GM19395 (cell line): ENCODE measurements around the gene MIOX.

Experiments used
- ATAC-seq: cut with Tn5 transposase; IDR thresholded peaks from one replicate; pipeline ENCODE4 v1.9.1; 2021; ENCODE audit warnings: mild to moderate bottlenecking, moderate library complexity; ENCODE audit not compliant: unreplicated experiment

The MIOX gene

DNA sequence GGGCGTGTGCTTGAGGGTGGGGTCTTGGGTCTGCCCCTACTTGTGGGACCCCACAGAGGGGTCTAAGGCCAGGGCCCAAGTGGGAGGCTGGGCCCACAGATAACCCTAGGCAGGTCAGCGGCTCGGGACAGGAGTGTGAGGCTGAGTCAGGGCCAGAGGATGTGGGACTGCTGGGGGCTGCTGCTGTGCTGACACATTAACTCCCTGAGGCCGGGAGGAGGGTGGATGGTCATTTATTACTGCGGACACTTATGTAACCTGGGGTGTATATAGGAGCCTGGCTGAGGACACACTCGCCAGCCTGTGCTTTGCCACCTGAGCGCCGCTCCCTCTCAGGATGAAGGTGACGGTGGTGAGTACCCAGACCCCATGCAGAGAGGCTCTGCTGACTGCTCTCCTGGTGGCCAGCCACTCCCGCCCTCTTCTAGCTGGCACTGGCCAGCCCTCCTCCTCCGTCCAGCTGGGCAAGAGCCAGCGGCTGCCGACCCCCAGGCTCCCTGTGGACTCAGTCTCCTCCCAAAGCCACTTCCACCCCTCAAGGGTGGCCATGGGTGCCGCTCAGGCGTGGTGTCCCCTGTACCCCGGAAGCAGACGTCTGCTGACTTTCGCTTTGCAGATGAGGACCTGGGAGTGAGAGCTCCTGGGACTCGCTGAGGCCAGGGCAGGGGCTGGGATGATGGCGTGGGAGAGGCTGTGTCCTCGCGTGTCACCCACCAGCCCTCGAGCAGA is at the start of gene MIOX:
MIOX (plus strand) TSS at position 299 of the 729 bp plus-strand sequence; CDS start at position 338, 39 bp downstream.
- ATAC-seq: no peak

DNA sequence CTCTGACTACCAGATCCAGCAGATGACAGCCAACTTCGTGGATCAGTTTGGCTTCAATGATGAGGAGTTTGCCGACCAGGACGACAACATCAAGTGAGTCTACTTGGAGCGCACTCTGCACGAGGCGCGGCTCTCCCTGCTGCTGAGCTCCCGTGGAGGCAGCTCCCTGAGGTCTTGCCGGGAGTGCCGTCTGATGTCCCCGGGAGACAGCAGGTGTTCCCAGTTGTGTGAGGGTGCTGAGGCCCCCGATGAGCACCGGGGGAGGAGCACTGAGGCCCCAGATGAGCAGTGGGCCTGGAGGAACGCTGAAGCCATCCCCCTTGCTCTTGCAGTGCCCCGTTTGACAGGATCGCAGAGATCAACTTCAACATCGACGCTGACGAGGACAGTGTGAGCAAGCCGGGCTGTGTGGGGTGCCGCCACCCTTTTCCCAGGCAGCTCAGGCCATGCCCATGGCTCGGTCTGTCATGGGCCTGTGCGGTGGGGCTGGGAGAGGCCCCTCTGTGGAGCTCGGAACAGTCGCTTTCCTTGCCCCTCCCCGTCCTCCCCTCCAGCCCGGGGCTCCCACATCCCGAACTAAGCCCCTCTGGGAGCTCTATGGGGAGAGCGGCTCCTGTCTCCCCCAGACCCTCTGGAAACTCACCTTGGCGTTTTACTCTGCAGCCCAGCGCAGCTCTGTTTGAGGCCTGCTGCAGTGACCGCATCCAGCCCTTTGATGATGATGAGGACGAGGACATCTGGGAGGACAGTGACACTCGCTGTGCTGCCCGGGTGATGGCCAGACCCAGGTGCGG is 49.0 kb upstream of the MIOX start:
- no peak for ATAC-seq

GRCh38 chr22:50438305-50439275 is 48.1 kb upstream of the MIOX start:
- no peak for ATAC-seq

DNA sequence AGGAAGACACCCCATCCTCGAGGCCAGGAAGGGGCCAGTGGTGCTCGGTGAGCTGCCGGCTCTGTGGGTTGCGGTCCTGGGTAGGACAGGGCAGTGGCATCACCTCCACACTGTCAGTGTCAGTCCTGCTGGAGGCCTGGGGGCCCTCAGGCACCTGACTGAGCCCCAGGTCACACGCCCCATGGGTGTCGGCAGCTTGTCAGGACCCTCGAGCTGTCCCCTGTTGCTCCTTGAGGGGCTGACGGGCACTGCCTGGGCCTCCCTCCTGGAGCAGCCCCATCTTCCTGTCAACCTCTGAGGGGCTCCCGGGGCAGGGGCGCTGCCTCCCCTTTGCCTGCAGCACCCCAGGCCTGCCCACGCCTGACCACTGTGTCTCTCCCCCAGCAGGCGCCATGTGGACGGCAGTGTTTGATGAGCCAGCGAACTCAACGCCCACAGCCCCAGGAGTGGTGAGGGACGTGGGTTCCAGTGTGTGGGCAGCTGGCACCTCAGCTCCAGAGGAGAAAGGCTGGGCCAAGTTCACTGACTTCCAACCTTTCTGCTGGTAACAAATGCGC is 47.3 kb upstream of the MIOX start:
- ATAC-seq: no peak

DNA sequence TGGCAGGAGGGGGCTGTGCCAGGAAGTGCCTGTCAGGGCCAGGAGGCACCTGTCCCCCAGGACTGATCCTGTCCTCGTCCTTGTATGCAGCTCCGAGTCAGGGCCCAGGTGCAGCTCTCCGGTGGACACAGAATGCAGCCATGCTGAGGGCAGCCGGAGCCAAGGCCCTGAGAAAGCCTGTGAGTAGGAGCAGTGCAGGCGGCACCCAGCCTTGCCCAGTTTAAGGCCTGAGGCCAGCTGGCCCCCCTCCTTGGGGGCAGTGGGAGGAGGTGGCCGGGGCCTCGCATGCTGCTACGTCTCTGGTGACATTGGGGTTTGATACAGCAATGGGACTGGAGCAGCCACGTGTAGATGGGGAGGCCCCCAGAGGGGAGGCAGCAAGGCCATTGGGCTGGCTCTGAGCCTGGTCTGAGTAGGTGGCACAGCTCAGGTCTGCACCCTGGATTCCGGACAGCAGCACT is 46.8 kb upstream of the MIOX start:
- no peak for ATAC-seq

DNA sequence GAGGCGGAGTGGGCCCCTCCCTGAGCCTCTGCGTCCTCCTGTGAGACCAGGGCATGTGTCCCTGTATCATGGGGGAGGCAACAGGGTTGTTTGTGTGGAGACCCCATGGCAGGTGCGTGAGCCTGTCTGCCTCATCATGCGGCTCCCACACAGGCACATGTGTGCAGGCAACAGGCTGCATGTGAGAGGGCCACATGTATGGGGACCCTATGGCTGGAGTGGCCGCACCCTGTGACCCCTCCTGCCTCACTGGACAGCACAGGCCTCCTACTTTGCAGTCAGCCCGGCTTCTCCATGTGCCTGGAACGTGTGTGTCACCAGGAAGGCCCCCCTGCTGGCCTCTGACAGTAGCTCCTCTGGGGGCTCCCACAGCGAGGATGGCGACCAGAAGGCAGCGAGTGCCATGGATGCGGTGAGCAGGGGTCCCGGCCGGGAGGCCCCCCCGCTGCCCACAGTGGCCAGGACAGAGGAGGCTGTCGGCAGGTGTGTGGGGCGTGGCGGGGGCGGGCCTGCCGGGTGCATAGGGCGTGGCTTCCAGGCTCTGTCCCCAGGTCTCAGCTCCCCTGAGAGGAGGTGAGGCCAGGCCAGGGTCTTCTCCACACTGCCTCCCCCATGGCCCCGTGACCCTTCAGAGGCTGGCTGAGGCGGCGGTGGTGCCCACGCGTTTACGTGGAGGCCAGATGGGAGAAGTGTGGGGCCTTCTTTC is 46.0 kb upstream of the MIOX start:
- ATAC-seq: no peak

GRCh38 chr22:50441428-50441993 is 45.1 kb upstream of the MIOX start:
- ATAC-seq: no peak

DNA sequence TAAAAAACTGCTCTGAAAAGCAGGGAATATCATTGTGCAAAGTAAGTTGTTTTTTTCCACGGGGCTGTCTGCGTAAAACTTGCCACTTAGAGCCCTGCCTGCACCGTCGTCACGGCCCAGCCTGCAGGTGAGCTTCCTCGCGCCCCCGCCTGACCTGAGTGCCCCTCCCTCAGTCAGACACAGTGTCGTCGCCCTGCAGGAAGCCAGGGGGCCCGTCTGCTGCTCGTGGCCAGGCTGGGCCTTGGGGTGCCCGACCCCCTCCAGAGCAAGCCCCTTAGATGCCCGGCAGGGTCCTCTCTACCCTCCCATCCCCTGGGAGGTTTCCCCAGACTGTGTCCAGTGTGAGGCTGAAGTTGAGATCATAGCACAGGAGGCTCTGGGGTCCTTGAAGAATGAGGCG is 43.5 kb upstream of the MIOX start:
- no peak for ATAC-seq

GRCh38 chr22:50443801-50444625 is 42.6 kb upstream of the MIOX start:
- ATAC-seq: no peak

DNA sequence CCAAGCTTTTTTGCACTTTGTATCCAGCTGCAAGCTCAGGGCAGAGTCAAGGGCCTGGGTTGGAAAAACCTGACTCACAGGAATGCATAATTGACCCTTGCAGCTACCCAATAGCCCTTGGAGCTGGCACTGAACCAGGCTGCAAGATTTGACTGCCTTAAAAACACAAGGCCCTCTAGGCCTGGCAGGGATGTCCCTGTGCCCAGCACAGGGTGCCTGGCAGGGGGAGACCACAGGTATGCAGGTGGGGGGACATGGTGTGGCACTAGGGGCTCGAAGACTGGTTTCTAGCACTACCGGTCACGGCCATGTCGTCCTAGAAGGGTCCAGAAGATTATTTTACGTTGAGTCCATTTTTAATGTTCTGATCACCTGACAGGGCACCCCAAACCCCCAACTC is 42.0 kb upstream of the MIOX start:
- no peak for ATAC-seq

GRCh38 chr22:50445071-50445879 is 41.4 kb upstream of the MIOX start:
- ATAC-seq: no peak

DNA sequence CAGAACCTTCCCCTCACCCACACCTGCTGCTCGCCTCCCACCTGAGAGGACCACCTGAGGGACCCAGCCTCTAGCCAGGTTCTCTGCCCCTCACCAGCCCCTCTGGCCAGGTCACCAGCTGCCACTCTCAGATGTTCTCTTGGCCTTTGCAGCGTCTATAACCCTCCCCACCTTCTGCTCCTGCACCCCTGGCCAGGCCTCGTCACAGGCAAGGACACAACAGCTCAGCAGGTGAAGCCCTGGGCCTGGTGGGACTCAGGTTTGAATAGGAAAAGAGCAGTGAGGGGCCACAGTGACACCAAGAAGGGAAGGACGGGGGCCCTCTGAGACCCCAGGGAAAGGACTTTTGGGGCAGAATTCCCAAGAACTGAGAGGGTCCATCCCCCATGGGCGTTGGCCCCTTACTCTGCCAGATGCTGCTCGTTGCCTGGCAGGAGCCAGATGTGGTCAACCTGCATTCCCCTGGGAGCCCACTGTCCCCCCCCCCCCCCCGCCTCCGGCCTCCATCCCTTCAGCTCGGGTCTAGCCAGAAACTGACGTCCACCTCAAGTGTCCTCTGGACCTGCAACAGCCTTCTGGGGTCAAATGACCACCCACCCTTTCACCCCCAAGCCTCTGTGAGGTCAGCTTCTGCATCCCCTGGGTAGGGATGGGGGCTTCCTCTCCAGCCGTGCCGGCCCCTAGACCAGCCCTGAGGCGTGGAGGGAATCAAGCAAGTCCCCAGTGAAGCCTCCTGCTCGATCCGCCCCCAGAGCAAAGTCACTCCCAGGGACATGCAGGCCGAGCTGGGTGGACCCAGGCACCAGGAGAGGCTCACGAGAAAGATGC is 40.6 kb upstream of the MIOX start:
- no peak for ATAC-seq

GRCh38 chr22:50446708-50447575 is 39.7 kb upstream of the MIOX start:
- no peak for ATAC-seq

DNA sequence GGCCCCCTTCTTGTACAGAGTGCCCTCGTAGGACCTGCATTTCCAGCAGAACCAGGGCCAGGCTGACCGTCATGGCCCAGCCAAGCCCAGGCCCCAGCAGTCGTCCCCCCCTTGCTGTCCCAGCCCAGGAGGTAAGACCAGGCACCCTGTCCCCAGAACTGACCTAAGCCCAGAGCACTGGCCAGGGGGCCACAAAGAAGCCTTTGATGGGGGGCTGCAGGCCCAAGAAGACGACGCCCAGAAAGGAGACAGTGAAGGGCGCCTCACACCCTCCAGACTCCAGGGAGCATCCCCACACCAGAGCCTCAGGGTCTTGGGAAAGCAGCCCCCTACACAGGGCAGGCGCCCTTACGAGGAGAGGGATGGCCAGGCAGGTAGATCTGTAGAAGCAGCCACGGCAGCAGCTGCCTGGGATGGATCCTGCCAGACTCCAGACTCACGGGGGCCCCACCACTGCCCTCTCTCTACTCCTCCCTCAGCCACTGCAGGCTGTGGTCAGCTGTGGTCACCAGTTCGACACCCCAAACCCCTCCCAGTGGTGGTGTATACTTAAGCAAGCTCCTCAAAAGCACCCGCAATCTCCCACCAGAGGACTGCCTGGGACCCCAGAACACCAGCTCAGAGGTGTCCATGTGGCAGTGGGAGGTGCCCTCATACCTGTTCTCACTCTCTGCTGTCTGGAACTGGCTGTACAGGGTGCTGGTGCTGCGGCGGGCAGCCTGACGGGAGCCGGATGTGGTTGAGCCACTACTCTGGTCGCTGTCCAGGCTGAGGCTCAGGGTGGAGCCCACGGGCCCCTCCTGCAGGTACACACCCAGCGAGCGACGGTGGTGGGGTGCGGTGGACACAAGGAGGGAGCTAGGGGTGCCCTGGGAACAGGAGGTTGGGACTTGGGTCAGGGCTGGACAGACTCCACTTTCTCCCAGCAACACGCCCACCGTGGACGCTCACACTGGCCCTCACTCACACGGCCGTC is 38.8 kb upstream of the MIOX start:
- ATAC-seq: no peak

DNA sequence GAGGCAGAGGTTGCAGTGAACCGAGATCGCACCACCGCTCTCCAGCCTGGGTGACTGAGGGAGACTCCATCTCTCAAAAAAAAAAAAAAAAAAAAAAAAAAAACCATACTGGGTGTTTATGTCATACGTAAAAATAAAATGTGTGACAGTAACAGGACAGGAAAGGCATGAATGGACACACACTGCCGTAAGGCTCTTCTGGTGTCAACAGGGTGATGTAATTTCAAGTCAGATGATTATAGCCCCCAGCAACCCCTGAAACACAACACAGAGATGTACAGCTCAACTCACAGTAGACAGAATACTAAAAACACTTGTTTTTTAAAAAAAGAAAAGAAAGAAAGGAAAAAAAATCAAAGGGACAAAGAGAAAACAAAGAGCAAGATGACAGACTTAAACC is 34.0 kb upstream of the MIOX start:
- no peak for ATAC-seq
